OCI-LY7 (cell line): ENCODE data around the gene PRKX.

Experiments used
- CTCF ChIP-seq: fragments of 200-600 bp; sonication (generic); conservative IDR thresholded peaks from 2 replicates; pipeline ENCODE4 v1.5.1; 2014; ENCODE audit warnings: mild to moderate bottlenecking, antibody characterized with exemption, low read length, moderate library complexity, mixed read lengths
- EZH2phosphoT487 ChIP-seq: fragments of 200-600 bp; sonication (generic); IDR thresholded peaks from 2 replicates; pipeline ENCODE4 v1.6.1; 2018; ENCODE audit warnings: low read depth, borderline replicate concordance, mild to moderate bottlenecking, mixed run types, antibody characterized with exemption, low read length, moderate library complexity, mixed read lengths

DNA sequence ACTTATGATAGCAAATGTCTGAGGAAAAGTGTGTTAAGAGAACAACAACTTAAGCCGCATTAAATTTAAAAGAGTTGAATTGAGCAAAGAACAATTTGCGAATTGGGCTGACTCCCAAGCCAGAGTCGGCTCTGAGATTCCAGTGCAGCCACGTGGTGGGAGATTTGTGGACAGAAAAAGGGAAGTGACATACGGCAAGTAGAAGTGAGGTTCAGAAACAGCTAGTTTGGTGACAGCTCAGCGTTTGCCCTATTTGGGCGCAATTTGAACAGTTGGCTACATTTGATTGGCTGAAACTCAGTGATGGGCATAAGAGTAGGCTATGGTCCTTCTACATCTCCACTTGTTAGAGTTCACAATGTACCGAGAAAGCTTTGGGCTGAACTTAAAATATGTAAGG, 124.0 kb downstream of the PRKX start:
- TF ChIP-seq CTCF = no peak
- TF ChIP-seq EZH2phosphoT487 = no peak
